Measurements from ENCODE around the gene SP3.
A peak's percentile ranks its signal among the peaks of the same experiment; 100 is the strongest.

Gene SP3

DNA sequence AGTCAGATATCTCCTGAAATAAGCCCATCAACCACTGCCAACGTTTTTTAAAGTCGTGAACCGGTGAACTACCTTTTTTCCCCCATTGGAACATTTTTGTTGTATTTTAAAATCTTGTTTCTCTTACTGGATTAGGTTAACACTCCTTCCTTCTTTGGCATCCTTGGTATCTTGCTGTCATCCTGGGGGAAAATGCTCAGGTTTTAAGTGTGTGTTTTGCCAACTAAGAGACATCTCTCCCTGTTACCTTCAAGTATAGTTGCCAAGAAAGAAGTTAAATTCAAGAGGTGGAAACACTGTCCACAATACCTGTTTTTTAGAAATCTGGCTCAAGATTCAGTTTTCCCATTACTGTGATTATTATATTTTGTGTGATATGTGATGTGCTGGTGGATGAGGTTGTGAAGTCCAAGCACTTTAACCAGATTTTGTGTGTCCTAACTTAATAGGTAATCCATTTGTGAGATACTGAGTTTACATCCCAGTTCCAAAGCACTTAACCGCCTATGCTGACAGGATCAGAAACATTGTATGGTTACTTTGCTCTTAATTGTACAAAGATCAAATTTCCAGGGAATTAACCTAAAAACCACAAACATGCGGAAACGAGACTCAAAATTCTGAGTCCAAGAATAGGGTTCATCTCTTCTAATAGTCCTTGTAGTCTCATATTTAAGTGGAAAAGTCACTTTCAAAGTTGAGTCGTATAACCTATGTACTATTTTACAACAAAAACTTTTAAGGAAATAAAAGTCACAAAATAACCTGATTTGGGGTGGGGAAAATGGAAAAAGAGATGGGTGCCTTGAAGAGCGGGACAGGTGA lies 1.3 kb upstream of the SP3 start:
- no peak for DNase-seq

DNA sequence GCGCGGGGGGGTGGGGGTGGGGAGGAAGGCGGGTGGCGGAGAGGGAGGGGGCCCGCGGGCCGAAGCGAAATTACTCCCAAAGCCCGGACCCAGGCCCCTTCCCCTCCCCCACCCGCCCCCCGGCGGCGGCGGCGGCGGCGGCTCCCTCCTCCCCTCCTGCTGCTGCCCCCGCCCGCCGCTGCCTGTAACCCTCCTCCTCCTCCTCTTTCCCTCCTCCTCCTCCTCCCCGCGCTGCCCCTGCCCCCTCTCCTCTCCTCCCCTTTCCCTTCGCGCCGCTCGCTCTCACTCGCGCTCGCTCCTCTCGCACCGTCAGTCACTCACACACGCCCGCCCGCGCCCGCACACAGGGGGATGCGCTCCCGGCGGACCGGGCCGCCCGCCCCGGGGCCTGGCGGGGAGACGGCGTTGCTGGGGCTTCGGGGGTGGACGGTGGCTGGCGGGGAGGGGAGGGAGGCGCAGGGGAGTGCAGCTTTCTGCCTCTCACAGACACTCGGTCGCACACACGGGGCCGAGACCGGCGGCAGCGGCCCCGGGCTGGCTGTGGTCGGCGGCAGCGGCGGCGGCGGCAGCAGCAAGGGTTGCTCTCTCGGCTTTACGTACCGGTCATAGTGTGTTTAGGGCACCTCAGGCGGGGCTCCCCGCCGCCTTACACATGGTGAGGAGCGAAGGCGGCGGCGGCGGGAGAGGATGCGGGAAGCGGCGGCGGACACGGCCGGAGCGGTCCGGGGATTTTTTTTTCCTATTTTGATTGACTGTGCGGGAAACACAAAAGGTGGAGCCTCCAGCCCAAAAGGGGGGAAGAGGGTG lies 405 bp downstream of the SP3 start:
- DNase-seq = peak; percentile 84

DNA sequence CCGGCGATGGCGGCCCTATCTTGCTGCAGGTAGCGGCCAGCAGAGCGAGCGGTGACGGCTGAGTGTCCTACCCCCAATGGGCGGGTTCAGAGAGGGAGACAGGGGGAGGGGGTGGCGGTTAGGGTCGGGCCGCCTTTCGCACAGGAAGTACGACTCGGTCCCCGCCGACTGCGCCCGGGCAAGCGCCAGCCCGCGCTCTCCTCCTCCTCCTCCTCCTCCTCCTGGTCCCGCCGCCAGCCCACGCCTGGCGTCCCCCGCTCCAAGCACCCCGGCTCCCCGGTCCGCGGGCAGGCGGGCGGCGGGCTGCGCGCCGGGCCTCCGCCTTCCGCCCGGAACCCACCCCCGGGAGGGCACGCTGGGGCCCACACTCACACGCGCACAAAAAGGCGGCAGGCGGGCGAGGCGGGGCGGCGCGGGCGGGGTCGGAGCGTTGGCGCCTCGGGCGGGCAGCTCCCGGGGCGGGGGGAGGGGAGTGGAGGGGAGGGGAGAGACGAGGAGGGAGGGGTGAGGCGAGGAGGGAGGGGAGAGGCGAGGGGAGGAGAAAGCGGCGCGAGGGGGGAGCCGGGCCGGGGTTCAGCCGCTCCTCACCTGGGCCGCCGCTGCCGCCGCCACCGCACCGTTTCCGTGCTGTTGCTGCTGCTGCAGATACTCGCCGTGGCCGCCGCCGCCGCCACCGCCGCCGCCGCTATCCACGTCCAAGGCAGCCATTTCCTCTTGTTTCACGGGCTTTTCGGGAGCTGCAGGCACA lies 1.2 kb downstream of the SP3 start:
- peak; percentile 93 for DNase-seq

DNA sequence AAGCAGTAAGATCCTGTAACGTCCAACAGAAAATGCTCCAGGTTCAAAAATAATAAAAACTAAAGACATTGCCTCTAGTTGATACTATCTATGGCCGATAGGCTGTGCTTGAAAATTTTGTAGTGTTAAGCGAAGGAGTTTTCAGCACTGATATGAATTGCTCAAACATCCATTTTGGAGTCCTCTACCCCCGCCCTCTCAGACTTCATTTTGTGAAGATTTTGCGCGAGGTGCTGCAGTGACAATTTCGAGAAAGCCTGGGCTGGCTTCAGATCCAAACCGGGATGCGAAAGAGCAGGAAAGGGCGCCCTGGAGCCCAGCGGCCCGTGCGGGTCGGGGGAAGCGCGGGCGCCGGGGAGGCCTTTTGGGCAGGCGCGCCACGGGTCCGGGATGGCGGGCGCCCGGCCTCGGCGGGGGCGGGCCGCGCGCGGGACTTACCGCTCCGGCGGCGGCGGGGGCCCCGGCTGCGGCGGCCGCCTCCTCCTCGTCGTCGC lies 1.8 kb downstream of the SP3 start:
- DNase-seq = no peak

DNA sequence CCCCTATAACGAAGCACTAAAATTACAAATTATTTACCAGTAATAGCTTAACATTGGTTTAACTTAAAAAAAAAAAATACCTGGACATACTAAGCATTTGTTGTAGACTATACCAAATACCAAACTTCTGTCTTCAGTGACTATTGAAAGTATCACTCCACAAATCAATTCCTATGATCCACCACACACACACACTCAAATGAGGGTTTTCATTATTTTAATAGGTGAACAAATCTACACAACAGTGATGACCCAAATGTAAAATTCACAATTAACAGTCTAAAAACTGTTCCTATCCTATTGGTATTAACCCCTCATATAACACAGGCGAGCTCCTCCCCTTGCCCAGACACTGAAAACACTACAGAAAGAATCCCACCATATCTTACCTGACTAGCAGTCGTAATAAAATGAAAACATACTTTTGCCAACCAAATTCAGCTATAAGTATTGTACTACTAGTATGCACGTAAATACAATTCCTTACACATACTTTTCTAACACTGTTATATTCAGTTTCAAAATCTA lies 2.5 kb downstream of the SP3 start:
- DNase-seq = no peak

DNA sequence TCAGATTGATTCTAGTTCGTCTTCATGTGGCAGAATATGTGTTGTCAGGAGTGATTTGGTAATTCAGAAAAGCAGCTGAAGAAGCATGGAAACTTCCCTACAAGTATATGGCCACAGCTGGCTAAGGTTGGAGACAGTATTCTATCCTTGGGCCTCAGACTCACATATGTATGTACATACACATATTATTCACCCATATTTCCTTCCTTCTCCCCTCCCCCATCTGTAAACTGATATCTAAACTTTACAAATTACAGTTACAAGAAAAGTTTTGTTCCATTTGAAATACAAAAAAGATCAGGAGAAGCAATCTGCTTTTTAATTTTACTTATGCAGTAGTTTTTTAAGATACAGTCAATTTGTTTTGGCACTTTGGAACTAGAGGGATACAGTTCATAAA lies 3.1 kb downstream of the SP3 start:
- no peak for DNase-seq

DNA sequence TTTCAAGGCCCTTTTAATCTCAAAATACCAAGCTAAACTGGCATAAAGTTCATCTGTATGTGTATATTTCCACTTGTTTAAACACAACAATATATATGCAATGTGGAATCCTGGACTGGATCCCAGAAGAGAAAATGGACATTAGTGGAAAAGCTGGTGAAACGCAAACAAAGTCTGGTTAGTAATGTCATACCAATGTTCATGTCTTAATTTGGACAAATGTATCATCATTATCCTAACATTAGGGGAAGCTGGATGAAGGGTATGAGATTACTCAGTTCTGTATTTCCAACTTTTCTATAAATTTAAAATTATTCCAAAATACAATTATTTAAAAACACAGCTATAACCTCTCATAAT lies 3.8 kb downstream of the SP3 start:
- DNase-seq = no peak

DNA sequence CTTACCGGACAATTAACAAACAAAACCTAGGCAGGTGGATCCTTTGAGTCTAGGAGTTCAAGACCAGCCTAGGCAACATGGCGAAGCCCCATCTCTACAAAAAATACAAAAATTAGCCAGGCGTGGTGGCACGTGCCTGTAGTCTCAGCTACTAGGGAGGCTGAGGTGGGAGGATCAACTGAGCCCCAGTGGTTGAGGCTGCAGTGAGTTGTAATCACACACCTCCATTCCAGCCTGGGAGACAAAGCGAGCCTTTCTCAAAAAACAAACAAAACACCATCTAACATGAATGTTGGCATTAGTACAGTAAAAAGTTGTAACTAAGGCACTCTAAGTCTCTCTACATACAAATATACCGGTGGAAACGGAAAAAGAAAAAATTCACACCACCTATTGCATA lies 5.3 kb downstream of the SP3 start:
- DNase-seq = no peak

DNA sequence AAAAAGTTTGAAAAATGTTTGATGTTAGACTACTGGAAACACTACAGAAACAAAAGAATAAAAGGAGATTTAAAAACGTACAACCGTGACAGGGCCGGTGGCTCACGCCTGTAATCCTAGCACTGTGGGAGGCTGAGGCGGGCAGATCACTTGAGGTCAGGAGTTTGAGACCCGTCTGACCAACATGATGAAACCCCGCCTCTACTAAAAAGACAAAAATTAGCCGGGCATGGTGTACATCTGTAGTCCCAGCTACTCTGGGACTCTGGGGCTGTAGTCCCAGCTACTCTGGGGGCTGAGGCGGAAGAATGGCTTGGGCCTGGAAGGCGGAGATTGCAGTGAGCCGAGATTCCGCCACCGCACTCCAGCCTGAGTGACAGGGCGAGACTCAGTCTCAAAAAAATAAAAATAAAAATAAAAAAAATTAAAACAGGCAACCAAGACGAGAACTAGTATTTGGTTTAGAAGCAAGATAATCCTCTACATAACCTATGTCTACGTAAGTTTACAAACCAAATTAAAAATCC lies 5.8 kb downstream of the SP3 start:
- DNase-seq = no peak

DNA sequence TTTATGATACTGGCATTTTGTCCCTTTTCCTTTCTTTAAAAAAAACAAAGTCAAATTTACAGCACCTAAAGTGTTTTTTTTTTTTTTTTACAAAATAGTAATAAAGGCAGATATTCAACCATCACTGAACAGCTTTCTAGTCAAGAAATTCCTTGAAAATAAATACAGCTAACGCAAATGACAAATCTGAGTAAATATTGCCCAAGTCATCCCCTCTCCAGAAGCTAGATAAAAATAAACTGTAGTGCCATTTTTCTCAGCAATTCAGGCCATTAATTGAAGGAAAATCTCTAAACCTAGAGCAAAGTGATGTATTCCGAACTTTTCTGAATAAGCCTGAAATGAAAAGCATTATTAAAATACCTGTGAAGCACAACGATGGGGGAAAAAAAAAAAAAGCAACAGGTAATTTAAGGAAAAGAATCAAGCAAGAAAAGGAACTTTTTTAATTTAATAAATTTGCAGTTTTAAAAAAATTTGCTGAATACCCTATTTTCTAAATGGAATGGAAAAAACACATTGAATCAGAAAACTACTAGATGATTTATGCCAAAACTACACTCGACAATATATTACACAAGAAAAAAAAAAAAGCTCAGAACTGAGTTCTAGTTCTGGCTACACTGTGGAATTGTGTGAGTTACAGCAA lies 6.9 kb downstream of the SP3 start:
- no peak for DNase-seq

DNA sequence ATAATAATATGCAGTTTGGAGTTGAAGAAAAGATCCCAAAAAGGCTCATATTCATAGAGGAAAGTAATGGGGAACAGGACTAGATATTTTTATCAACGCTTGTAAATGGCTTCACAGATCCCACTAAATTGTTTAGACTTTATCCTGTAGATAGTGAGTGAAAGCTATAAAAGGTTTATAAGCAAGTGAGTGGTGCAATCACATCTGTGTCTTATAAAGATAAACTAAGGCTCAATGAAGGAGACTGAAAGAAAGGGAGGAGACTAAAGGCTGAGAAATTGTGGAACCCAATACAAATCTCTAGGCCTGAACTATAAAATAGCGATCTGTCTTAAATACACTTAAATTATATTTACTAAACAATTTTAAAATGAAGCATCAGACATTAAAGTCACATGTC lies 7.7 kb downstream of the SP3 start:
- DNase-seq = no peak

DNA sequence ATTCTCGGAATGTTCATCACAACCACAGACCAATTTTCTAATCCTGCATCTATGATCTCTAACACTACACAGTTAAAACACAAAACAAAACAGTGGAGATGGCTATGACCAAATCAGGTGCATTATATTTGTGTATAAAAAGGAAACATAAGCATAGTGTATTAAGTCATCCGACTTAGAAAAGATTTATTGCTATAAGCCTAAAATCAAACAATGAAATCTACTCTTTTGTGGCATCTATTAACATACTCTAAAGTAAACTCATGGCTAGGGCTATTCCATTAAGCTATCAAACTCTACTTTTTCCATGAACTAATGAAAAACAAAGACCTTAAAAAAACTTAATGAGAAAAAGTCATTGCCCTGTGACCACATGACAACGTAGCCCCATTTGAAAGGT lies 8.7 kb downstream of the SP3 start:
- no peak for DNase-seq

DNA sequence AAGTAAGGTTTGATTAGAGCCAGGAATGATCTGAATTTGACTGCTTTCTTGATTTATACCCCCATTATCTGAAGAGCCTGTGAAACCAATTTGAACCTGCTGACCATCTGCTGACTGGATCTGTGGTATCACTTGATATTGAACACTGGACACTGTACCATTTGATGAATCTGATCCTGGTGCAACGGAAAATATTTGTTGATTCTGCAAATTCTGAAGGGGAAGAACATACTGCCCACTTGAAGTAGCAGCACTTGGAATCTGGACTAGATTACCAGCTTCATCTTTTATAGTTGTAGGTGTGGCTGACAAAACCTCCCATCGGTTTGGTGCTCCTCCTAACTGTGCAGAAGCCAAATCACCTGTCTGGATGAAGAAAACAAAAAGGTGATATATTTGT lies 9.3 kb downstream of the SP3 start:
- DNase-seq = no peak

DNA sequence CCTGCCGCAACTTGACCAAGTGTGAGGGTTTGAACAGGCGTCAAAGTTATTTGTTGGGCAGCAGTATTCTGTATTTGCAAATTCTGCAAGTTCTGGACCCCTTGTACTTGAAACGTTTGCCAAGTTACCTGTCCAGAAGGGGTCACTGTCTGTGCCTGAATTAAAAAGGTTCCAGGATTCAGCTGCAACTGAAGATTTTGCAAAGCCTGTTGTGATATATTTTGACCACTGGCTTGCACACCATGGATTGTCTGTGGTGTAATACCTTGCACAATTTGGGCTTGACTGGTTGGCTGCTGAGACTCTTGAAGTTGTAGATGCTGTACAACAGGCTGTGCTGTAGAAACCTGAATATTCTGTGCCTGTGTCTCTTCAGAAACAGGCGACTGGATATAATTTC lies 10.2 kb downstream of the SP3 start:
- DNase-seq = no peak

DNA sequence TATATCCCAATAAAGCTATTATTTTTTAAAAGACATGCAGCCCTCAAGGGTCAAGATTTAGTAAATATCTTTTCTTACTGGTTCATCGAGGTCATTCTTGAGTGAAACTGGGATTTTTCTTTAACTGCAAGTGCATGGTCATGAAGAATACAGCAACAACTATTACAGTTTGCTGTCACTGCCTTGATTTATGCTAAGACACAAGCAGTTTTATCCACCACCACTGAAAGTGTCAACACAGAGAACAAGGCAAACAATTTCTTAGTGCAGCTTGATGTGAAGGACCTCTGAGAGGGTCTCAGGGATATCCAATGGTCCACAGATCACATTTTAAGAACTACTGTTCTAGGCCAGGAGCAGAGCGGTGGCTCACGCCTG lies 12.1 kb downstream of the SP3 start:
- DNase-seq = no peak

DNA sequence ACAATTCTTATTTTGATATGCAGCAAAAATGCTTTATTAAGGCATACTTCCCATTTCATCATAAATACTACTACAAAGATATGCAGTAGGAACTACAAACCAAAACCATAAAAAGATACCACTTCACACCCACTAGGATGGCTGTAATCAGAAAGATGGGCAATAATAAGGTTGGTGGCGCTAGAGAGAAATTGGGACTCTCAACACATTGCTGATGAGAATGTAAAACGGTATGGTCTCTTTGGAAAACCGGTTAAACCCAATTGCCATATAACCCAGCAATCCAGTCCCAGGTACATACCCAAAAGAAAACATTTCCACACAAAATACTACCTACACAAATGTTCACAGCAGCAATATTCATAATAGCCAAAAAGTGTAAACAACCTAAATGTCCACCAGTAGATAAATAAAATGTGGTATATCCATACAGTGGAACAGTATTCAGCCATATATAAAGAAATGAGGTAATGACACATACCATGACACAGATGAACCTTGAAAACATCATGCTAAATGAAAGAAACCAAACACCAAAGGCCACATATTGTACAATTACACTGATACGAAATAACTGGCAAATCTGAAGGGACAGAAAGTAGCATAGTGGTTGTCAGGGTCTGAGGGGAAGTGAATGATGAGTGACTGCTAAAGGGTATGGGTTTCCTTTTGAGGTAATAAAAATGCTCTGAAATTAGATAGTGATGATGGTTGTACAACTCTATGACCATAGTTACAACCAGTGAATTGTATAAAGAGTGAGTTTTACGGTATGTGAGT lies 12.7 kb downstream of the SP3 start:
- no peak for DNase-seq

DNA sequence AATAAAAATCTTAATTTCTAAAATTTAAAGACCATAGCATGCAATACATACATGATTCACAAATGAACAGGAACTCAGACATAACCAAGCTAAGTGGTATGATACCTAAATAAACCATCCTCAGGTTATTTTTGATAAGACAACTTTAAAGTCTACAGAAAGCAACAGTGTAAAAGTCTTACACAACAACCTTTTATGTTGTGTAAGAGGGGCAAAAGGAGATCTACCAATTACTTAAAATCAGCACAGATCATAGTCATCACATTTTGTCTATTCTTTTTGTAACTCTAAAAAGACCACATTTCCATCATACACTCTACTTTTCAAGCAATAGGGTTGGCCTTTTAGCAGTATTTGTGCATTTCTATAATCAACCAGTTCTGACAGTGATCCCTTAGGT lies 16.3 kb downstream of the SP3 start:
- DNase-seq = no peak

DNA sequence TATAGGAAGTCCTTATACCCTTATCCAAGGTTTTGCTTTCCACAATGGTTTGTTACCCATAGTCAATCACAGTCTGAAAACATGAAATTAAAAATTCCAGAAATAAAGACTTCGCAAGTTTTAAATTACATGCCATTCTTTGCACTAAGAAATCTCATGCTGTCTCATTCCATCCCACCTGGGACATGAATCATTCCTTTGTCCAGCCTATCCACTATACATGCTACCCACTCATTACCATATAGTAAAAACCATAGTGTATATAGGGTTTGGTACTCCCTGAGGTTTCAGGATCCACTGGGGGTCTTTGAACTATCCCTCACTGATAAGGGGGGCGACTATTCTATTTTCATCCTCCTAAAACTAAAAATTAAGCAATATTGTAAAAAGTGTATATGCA lies 17.0 kb downstream of the SP3 start:
- DNase-seq = no peak

DNA sequence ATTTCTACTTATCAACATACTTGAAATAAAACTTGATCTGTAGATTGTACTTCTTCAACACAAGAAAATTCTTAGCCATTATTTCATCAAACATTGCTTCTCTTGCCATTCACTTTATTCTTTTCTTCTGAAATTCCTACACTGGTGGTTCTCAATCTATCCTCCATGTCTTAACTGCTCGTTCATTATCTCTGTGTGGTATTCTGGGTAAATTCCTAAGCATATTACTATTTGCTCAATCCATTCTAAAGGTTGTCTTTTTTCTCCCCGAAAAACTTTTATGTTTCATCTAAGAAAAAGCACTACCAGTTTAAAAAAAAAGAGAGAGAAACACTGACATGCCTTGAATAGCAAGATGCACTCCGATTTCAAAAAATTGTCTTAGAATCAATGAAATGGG lies 18.0 kb downstream of the SP3 start:
- no peak for DNase-seq

DNA sequence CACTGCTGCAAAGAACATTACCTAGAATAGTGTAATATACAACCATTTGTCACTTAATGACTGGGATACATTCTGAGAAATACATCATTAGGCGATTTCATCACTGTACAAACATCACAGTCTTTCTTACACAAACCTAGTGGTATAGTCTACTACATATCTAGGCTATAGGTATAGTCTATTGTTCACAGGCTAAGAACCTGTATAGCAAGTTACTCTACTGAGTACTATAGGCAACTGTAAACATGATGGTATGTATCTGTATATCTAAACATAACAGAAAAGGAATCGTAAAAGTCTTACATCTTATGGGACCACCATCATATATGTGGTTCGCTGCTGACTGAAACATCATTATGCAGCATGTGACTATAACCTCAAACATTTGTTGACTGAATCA lies 21.4 kb downstream of the SP3 start:
- DNase-seq = no peak

DNA sequence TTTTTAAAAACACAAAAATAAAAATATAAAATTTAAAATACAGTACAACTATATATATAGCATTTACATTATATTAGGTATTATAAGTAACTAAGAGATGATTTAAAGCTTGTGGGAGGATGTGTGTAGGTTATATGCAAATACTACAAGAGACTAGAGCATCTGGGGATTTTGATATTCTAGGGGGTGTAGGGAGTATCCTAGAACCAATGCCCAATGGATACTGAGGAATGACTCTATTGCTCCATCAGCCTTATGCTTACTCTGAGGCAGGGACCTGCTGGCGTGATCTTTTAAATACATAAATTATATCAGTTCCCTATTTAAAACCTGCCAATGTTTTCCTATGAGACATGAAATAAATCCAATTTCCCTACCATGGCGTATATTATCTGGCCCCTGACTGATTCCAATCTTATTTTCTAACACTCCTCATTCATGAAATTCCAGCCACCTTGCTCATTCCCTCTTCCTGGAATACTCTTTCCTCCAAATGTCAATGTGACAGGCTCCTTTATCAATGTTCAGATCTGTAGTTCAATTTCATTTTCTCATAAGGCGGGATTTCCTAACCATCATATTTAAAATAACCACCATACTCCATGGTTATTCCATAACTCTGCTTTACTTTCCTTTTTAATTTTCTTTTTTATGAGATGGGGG lies 22.2 kb downstream of the SP3 start:
- no peak for DNase-seq
